ENCODE results near the gene S1PR2. TPM values are rescaled to one million over a fixed set of nuclear protein-coding genes. Genes with fewer than 3 reads are reported as not detected.

S1PR2 gene
- total and polyA plus RNA-seq, 4 donors, result 6.5 to 32.1 (median 13.0) TPM

- no peak overlapping the region for H3K9ac ChIP-seq (ENCODE audit: insufficient read depth in 1 of 2, low read length in 2 of 2)
- H3K36me3 ChIP-seq (ENCODE audit: control insufficient read depth in 4 of 4, insufficient read depth in 4 of 4, low read length in 4 of 4), result peaks cover 0 to 10% (median 4%) of the 10 kb centered on the region in 4 donors
- no peaks in the 10 kb centered on the region for H3K27me3 ChIP-seq (ENCODE audit: control insufficient read depth in 3 of 3, insufficient read depth in 3 of 3, low read length in 2 of 3)
- no peak for TF ChIP-seq CTCF (IDR thresholded peaks at IDR 0.05; ENCODE audit: control extremely low read depth, extremely low read depth)
- H3K9me3 ChIP-seq (ENCODE audit: control insufficient read depth in 4 of 4, insufficient read depth in 3 of 4, low read length in 3 of 4), result no peaks in the 10 kb centered on the region
- no peak for ATAC-seq (ENCODE audit: insufficient read depth, low FRiP score)
- H3K4me3 ChIP-seq, result no peak overlapping the region
- peaks cover 0 to 17% (median 6%) of the 10 kb centered on the region in 5 donors for H3K4me1 ChIP-seq (ENCODE audit: control insufficient read depth in 5 of 5, insufficient read depth in 5 of 5, low read length in 5 of 5)
- WGBS, 2 donors, result 50 to 67% methylated on average over 2 of the region's 2 CpGs
- no peak overlapping the region for H3K27ac ChIP-seq (ENCODE audit: low read depth in 1 of 2, low read length in 1 of 2)
- DNase-seq, result peak in 1 of 3 donors; percentile 12
These were observed 39.8 kb downstream of the S1PR2 start for GRCh38 chr19:10191347-10191746.

- DNase-seq, result no peak
These were observed 41.1 kb downstream of the S1PR2 start for GRCh38 chr19:10190026-10190425.

GRCh38 chr19:10189616-10190015, 41.5 kb downstream of the S1PR2 start:
- Histone ChIP-seq H3K4me3 (no peak overlapping the region), H3K9me3 (ENCODE audit: control insufficient read depth in 4 of 4, insufficient read depth in 3 of 4, low read length in 3 of 4) (no peaks in the 10 kb centered on the region), H3K27me3 (ENCODE audit: control insufficient read depth in 3 of 3, insufficient read depth in 3 of 3, low read length in 2 of 3) (no peaks in the 10 kb centered on the region), H3K27ac (ENCODE audit: low read depth in 1 of 2, low read length in 1 of 2) (no peak overlapping the region), H3K4me1 (ENCODE audit: control insufficient read depth in 5 of 5, insufficient read depth in 5 of 5, low read length in 5 of 5) (peaks cover 0 to 12% (median 6%) of the 10 kb centered on the region in 5 donors), H3K9ac (ENCODE audit: insufficient read depth in 1 of 2, low read length in 2 of 2) (no peak overlapping the region), H3K36me3 (ENCODE audit: control insufficient read depth in 4 of 4, insufficient read depth in 4 of 4, low read length in 4 of 4) (peaks cover 5 to 10% (median 7%) of the 10 kb centered on the region in 4 donors)
- no peak for TF ChIP-seq CTCF (IDR thresholded peaks at IDR 0.05; ENCODE audit: control extremely low read depth, extremely low read depth)
- WGBS, 2 donors, result 83 to 90% methylated on average over 5 of the region's 5 CpGs
- ATAC-seq (ENCODE audit: insufficient read depth, low FRiP score), result no peak
- DNase-seq, result no peak

More at GRCh38 chr19:10190026-10190425, 41.1 kb downstream of the S1PR2 start:
- H3K4me1 ChIP-seq (ENCODE audit: control insufficient read depth in 5 of 5, insufficient read depth in 5 of 5, low read length in 5 of 5), result peaks cover 0 to 13% (median 6%) of the 10 kb centered on the region in 5 donors
- H3K27ac ChIP-seq (ENCODE audit: low read depth in 1 of 2, low read length in 1 of 2), result no peak overlapping the region
- H3K4me3 ChIP-seq, result no peak overlapping the region
- no peak overlapping the region for H3K9ac ChIP-seq (ENCODE audit: insufficient read depth in 1 of 2, low read length in 2 of 2)
- no peaks in the 10 kb centered on the region for H3K27me3 ChIP-seq (ENCODE audit: control insufficient read depth in 3 of 3, insufficient read depth in 3 of 3, low read length in 2 of 3)
- H3K36me3 ChIP-seq (ENCODE audit: control insufficient read depth in 4 of 4, insufficient read depth in 4 of 4, low read length in 4 of 4), result peaks cover 3 to 10% (median 6%) of the 10 kb centered on the region in 4 donors
- no peak for TF ChIP-seq CTCF (IDR thresholded peaks at IDR 0.05; ENCODE audit: control extremely low read depth, extremely low read depth)
- 94 to 96% methylated on average over 5 of the region's 5 CpGs for WGBS, 2 donors
- no peak for ATAC-seq (ENCODE audit: insufficient read depth, low FRiP score)
- no peaks in the 10 kb centered on the region for H3K9me3 ChIP-seq (ENCODE audit: control insufficient read depth in 4 of 4, insufficient read depth in 3 of 4, low read length in 3 of 4)

GRCh38 chr19:10187315-10187714, 43.8 kb downstream of the S1PR2 start:
- no peaks in the 10 kb centered on the region for H3K27me3 ChIP-seq (ENCODE audit: control insufficient read depth in 3 of 3, insufficient read depth in 3 of 3, low read length in 2 of 3)
- ATAC-seq (ENCODE audit: insufficient read depth, low FRiP score) (no peak), DNase-seq (no peak)
- H3K9ac ChIP-seq (ENCODE audit: insufficient read depth in 1 of 2, low read length in 2 of 2), result no peak overlapping the region
- no peak for TF ChIP-seq CTCF (IDR thresholded peaks at IDR 0.05; ENCODE audit: control extremely low read depth, extremely low read depth)
- H3K36me3 ChIP-seq (ENCODE audit: control insufficient read depth in 4 of 4, insufficient read depth in 4 of 4, low read length in 4 of 4), result peaks cover 5 to 13% (median 7%) of the 10 kb centered on the region in 4 donors
- no peak overlapping the region for H3K27ac ChIP-seq (ENCODE audit: low read depth in 1 of 2, low read length in 1 of 2)
- WGBS, 2 donors, result 90 to 95% methylated on average over 11 of the region's 11 CpGs
- H3K4me1 ChIP-seq (ENCODE audit: control insufficient read depth in 5 of 5, insufficient read depth in 5 of 5, low read length in 5 of 5), result peaks cover 0 to 5% (median 0%) of the 10 kb centered on the region in 5 donors
- no peak overlapping the region for H3K4me3 ChIP-seq
- H3K9me3 ChIP-seq (ENCODE audit: control insufficient read depth in 4 of 4, insufficient read depth in 3 of 4, low read length in 3 of 4), result no peaks in the 10 kb centered on the region

Measured in lung (tissue), 12 donors.